ENCODE results near the gene CFAP20DC.

GRCh38 chr3:58723173-58723572, 326.7 kb downstream of the CFAP20DC start:
- TF ChIP-seq EZH2 (IDR thresholded peaks at IDR 0.05; ENCODE audit: low read depth, unreplicated experiment) (no peak), CTCF (conservative IDR thresholded peaks at IDR 0.05; ENCODE audit: low read depth in 2 of 2) (no peak), POLR2AphosphoS5 (IDR thresholded peaks at IDR 0.05; ENCODE audit: low read depth) (no peak), NANOG (IDR thresholded peaks at IDR 0.05; ENCODE audit: borderline replicate concordance) (no peak), EZH2phosphoT487 (IDR thresholded peaks at IDR 0.05; ENCODE audit: unreplicated experiment) (no peak), ZNF114 (CRISPR knock-in tag; IDR thresholded peaks at IDR 0.05) (no peak), ZNF331 (CRISPR knock-in tag; IDR thresholded peaks at IDR 0.05; ENCODE audit: low read depth) (no peak), CREB1 (CRISPR knock-in tag; IDR thresholded peaks at IDR 0.05; ENCODE audit: low read depth) (no peak), JUNB (IDR thresholded peaks at IDR 0.05; ENCODE audit: unreplicated experiment) (no peak), STAT1 (IDR thresholded peaks at IDR 0.05; ENCODE audit: unreplicated experiment) (no peak), ETS1 (IDR thresholded peaks at IDR 0.05) (no peak), ZNF462 (CRISPR knock-in tag; IDR thresholded peaks at IDR 0.05) (no peak)
- TF ChIP-seq, protein P1, sequence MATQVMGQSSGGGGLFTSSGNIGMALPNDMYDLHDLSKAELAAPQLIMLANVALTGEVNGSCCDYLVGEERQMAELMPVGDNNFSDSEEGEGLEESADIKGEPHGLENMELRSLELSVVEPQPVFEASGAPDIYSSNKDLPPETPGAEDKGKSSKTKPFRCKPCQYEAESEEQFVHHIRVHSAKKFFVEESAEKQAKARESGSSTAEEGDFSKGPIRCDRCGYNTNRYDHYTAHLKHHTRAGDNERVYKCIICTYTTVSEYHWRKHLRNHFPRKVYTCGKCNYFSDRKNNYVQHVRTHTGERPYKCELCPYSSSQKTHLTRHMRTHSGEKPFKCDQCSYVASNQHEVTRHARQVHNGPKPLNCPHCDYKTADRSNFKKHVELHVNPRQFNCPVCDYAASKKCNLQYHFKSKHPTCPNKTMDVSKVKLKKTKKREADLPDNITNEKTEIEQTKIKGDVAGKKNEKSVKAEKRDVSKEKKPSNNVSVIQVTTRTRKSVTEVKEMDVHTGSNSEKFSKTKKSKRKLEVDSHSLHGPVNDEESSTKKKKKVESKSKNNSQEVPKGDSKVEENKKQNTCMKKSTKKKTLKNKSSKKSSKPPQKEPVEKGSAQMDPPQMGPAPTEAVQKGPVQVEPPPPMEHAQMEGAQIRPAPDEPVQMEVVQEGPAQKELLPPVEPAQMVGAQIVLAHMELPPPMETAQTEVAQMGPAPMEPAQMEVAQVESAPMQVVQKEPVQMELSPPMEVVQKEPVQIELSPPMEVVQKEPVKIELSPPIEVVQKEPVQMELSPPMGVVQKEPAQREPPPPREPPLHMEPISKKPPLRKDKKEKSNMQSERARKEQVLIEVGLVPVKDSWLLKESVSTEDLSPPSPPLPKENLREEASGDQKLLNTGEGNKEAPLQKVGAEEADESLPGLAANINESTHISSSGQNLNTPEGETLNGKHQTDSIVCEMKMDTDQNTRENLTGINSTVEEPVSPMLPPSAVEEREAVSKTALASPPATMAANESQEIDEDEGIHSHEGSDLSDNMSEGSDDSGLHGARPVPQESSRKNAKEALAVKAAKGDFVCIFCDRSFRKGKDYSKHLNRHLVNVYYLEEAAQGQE (IDR thresholded peaks at IDR 0.05; ENCODE audit: unreplicated experiment), result no peak
